ENCODE results near the gene GOLGA5.

The GOLGA5 gene

DNA sequence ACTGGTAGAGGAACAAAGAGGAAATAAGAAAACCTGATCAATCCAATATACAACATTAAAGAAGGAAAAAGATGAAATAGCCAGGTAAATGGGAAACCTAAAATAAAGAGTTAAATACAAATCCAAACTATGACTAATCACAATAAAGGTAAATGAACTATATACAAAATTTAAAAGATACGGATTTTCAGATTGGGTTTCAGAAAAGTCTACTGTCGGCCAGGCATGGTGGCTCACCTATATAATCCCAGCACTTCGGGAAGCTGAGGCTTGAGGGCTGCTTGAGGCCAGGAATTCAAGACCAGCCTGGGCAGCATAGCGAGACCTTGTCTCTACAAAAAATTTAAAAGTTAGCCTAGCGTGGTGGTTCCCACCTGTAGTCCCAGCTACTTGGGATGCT is 89.0 kb downstream of the GOLGA5 start:
- no peak for DNase-seq (ENCODE audit: low read depth in 3 of 3)

DNA sequence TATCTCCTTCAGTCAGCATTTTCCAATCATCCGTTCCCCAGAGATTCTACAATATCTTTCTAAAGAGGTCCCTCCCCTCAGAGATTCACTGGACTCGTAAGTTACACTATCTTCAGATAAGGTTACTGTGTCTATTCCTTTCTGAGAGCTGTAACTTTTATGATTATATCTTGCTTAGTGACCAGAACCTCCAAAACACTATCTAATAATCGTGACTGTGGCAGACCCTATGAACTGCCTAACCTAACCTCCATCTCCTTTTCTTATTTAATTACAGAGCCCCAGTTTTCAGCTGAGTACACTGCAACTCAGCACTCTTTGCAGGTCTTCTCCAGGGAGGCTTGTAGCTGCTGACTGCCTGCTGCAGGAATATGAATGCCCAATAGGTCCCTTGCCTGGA is 90.3 kb downstream of the GOLGA5 start:
- DNase-seq (ENCODE audit: low read depth in 3 of 3), result no peak

DNA sequence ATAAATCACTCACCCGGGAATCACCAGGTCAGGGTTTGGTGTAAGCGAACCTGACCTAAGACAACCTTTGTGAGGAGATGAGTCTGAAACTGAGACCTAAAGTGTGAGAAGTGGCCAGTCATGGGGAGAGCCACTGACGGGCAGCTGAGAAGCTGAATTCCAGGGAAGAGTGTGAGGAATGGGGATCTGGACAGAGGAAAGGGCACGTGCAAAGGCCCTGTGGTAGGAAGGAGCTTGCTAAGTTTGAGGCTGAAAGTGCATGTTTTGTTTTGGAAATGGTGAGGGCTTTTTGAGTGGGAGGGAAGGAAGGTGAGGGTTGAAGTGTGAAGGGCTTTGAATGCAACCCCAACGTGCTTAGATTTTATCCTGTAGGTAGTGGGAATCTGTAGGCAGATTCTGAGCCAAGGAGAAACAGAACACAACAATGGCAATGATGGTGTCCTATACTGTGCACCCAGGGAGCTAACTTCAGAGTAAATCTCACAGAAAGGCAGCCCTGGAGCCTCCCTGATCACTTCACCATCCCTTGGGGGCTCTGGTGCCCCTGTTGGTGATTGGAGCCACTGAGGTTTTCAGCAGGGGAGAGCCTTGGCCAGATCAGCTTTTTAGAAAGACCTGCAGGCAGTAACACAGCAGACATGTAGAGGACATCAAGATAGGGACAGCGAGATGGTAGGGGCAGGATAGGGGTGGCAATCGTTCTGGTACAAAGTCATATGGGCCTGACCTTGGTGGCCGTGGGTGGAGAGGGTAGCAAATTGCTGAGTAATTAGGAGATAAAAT is 91.4 kb downstream of the GOLGA5 start:
- no peak for DNase-seq (ENCODE audit: low read depth in 3 of 3)

GRCh38 chr14:92886337-92886736 is 92.2 kb downstream of the GOLGA5 start:
- DNase-seq (ENCODE audit: low read depth in 3 of 3), result no peak

DNA sequence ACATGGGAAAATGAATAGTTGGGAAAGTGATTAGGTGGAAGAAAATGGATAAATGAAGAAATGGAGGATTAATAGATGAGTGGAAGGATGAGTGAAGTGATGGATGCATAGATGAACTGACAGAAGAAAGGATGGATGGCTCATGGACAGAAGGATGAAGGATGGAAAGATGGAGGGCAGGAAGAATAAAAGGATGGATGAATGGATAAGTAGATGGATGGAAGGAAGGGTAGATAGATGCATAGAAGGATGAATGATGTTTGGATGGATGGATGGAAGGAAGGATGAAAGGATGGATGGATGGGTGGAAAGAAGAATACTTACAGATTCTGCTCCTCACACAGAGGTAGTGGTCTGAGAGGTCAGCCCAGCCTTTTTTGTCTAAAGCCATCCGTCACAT is 93.1 kb downstream of the GOLGA5 start:
- no peak for DNase-seq (ENCODE audit: low read depth in 3 of 3)

GRCh38 chr14:92888896-92889295 is 94.8 kb downstream of the GOLGA5 start:
- DNase-seq (ENCODE audit: low read depth in 3 of 3), result no peak

Measured in stimulated activated CD4-positive, alpha-beta T cell treated with anti-CD3 and anti-CD28 coated beads, TNF-alpha, amount 100 ng/mL, for 4 hours (primary cell).